Measurements from ENCODE around the gene KLF6. TPM values are rescaled to one million over a fixed set of nuclear protein-coding genes. Genes with fewer than 3 reads are reported as not detected.

The KLF6 gene
- total RNA-seq, 1 experiment from 2014 or later, result 15.7 TPM

- no peak for DNase-seq (ENCODE audit: extremely low read depth, low read depth)
Measured at GRCh38 chr10:3776796-3777571, 8.0 kb downstream of the KLF6 start.

GRCh38 chr10:3775696-3776551, 9.1 kb downstream of the KLF6 start:
- no peak for DNase-seq (ENCODE audit: extremely low read depth, low read depth)

DNA sequence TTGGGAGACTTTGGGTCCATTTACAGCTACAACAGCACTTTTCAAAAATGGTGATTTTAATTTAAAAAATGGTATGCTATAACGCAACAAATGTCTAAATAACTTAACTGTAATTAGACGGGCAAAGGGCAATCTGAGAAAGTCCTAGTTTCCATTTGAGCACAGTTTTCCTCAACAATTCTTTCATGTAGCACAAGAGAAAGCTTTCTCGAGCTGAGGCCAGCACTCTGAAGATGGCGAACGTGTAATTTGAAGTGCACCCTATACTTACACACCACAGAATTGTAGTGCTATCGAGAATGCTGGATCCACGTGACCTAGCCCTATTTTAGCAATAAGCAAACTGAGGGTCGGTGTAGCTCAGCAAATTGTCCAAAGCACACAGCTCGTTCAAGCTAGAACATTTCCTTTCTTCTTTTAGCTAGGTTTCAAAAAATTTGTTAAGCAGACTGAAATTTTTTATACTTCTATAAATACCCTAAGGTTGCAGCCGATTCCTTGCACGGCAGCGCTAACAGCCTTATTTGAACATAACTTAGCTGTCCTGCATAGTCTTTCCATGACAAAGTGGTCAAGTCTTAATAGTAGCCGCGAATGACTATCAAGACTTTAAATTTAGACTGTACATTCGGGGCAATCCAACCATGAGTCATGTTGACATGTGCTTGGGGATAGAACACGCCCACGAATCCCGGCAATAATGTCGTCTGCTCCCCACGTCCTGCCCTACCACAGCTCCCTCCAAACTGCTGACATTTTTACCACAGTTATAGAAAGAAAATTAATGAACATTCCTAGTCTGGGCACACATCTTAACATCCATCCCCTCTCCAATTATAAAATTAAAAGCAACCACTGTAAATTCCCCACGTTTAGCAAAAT, 10.0 kb downstream of the KLF6 start:
- no peak for DNase-seq (ENCODE audit: extremely low read depth, low read depth)

GRCh38 chr10:3774018-3774813, 10.8 kb downstream of the KLF6 start:
- no peak for DNase-seq (ENCODE audit: extremely low read depth, low read depth)

- DNase-seq (ENCODE audit: extremely low read depth, low read depth), result no peak
Measured at GRCh38 chr10:3773460-3774017, 11.5 kb downstream of the KLF6 start.

- DNase-seq (ENCODE audit: extremely low read depth, low read depth), result no peak
Measured at GRCh38 chr10:3772361-3773171, 12.4 kb downstream of the KLF6 start.

GRCh38 chr10:3770611-3771110, 14.3 kb downstream of the KLF6 start:
- no peak for DNase-seq (ENCODE audit: extremely low read depth, low read depth)

DNA sequence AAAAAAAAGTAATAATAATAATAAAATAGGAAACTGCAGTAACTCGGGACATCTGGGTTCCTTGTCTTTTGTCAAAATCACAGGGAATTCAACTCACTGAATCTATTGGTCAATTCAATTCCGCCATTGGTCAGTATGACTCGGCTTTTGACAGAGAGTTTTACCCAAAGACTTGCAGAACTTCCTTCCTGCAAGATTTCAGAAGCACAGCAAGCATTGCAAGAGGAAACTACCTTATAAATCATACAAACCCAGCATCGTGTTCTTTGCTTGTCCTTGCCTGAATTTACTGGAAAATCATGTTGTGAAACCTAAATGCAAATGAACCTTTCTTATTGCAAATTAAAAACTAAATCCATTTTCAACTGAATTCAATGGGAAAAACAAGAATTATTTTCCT, 15.5 kb downstream of the KLF6 start:
- DNase-seq (ENCODE audit: extremely low read depth, low read depth), result no peak

- no peak for DNase-seq (ENCODE audit: extremely low read depth, low read depth)
Measured at GRCh38 chr10:3766046-3766756, 18.8 kb downstream of the KLF6 start.

DNA sequence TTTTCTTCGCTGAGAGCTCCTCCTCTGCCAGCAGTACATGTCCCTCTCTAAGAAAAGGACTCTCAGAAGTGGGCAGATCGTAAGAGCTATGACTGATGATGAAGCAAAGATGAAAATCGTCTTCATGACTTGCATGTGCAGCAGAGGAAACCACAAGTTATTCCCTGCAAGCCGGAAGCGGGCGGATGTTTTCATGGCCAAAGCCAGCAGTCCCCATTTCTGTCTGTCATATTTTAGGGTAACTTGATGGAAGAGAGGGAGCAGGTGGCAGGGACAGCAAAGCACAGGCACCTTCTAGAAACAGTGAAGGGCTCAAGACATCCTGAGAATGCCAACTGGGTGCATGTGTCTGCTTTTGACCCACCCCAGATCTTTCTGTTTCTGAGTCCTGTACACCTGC, 19.9 kb downstream of the KLF6 start:
- DNase-seq (ENCODE audit: extremely low read depth, low read depth), result no peak

GRCh38 chr10:3764626-3765112, 20.3 kb downstream of the KLF6 start:
- no peak for DNase-seq (ENCODE audit: extremely low read depth, low read depth)

GRCh38 chr10:3763852-3764625, 21.0 kb downstream of the KLF6 start:
- no peak for DNase-seq (ENCODE audit: extremely low read depth, low read depth)

DNA sequence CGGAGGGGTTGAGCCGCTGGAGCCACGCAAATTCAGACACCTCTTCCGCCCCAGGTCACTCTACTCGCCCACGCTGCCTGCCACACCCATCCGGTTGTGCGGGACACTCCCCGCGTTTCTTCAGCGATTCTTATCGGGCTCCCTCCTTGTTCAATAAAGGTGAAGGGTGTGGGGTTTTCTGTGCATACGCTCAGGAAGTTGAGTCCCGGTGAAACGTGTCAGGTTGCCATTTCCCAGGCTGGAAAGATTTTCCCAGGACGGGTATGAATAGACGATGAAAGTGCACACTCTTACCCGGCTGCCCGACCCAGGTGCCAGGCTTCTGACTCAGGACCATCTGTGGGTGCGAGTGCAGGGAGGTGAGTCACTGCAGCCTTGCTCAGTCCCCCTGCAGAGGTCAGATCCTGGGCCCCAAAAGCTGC, 22.0 kb downstream of the KLF6 start:
- no peak for DNase-seq (ENCODE audit: extremely low read depth, low read depth)

GRCh38 chr10:3762309-3762708, 22.7 kb downstream of the KLF6 start:
- DNase-seq (ENCODE audit: extremely low read depth, low read depth), result no peak

DNA sequence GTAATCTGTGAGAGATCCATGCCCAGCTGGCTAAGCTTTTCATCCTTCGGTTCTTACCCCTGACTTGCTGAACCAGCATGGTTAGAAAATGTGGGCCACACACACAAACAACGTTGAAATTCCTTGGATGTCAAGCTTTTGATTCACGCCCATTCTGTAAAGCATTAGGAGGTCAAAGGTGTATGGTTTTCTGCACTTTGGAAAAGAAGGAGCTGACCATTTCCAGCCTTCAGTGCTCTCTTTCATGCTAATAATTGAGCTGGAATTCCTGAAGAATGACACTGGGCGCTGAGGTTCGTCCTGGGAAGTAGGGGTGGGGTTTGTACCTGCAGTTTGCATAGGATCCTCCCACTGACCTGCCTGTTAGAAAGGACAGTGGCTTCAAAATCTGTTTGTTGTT, 23.1 kb downstream of the KLF6 start:
- DNase-seq (ENCODE audit: extremely low read depth, low read depth), result no peak

- DNase-seq (ENCODE audit: extremely low read depth, low read depth), result no peak
Measured at GRCh38 chr10:3761021-3761686, 23.9 kb downstream of the KLF6 start.

DNA sequence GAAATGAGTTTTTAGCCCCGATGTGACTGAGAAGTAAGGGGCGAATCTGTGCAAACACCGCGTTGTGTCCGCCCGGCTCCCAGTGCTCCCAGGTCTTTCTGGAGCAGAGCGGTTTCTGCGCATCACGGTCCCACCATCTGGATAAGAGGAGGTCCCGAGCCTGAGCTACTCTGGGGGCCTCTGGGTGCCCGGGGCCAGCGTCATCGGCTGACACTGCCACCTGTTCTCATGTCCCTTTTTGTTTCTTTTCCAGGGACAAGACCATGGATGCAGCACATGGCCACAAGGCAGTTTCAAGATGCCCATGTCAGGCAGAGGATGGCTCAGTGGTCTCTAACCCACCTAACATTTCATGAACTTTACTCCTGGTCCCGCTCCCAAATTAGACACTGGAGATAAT, 24.9 kb downstream of the KLF6 start:
- no peak for DNase-seq (ENCODE audit: extremely low read depth, low read depth)
